ENCODE results near the gene CS.
A peak's percentile ranks its signal among the peaks of the same experiment; 100 is the strongest.

Gene CS

DNA sequence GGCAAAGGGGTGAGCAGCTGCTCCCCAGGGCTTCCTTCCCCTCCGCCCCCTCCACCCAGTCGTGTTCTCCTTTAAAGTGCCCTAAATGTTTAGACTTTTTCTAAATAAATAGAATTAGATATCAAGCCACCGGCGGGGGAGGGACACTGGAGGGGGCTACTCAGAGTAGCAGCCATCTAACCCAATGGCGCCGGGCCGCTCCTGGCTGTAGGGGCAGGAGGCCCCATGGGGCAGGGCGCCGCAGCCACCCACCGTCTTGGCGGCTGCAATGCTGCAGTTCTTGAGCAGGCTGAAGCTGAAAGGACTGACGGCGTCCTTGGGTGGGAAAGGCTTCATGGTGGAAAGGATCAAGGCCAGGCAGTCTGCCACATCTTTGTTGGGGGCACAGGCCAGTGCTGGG lies 57.1 kb downstream of the CS start:
- no peak for DNase-seq

- DNase-seq: no peak
Measured at GRCh38 chr12:56241424-56242303, 58.5 kb downstream of the CS start.

DNA sequence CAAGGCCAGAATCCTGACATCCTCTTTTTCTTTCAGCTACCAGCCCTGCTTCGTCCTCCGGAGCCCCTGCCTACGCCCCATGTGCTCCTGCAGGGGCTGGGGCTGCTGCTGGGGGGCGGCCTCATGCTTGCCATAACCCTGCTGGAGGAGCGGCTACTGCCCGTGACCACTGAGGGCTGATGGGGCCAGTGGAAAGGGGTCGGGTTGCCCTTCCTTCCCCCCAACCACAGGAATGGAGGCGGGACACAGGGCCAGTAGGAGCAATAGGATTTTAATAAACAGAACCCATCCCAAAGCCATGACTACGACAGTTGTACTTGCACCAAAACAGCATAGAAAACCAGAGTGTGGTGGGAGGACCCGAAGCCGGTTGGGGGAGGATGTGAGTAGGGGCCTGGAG lies 62.6 kb downstream of the CS start:
- no peak for DNase-seq

DNA sequence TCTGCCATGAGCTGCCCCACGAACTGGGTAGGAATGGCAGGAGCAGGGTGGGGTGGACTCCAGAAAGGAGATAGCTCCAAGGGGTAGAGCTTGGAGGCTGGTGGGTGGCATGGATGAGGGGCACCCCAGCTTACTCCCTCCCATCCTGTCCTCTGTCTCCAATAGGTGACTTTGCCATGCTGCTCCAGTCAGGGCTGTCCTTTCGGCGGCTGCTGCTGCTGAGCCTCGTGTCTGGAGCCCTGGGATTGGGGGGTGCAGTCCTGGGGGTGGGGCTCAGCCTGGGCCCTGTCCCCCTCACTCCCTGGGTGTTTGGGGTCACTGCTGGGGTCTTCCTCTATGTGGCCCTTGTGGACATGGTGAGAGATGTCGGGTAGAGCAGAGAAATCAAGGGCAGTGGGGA lies 63.1 kb downstream of the CS start:
- DNase-seq: no peak

DNA sequence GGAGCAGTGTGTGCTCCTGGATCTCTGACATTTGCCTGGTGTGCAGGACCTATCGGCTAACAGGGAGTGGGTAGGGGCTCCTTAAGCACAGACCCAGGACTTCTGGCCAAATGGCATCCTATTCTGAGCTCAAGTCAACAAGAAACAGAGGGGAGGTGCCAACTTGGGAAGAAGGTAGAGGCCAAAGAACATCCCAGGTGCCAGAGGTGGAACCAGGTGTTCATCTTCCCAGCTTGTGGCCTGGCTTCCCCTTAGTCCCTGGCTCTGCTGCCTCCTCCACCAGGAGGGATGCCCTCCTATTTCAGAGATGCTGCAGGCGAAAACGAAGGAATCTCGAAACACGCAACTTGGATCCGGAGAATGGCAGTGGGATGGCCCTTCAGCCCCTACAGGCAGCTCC lies 64.0 kb downstream of the CS start:
- DNase-seq: no peak

DNA sequence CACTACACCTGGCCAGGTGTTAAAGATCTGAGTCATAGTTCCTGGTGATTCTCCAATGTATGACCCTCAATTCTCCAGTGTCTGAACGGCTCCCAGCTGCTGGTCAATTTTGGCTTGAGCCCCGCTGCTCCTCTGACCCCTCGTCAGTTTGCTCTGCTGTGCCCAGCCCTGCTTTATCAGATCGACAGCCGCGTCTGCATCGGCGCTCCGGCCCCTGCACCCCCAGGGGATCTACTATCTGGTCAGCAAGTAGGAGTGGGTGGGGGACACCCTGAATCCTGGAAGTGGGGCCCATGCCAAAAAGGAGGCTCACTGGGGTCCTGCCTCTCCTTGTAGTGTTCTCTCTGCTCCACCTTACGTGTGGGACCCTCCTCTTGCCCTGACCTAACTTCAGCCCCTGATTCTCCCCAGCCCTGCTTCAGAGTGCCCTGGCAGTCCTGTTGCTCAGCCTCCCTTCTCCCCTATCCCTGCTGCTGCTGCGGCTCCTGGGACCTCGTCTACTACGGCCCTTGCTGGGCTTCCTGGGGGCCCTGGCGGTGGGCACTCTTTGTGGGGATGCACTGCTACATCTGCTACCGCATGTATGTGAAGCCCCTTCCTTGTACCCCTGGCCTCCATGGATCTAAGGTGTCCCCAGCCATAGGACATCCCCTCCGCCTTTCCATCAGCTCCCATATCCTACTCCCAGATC lies 65.2 kb downstream of the CS start:
- DNase-seq: no peak

GRCh38 chr12:56231184-56231582 lies 68.9 kb downstream of the CS start:
- DNase-seq: no peak

- DNase-seq: no peak
Measured at GRCh38 chr12:56230432-56231183, 69.5 kb downstream of the CS start.

DNA sequence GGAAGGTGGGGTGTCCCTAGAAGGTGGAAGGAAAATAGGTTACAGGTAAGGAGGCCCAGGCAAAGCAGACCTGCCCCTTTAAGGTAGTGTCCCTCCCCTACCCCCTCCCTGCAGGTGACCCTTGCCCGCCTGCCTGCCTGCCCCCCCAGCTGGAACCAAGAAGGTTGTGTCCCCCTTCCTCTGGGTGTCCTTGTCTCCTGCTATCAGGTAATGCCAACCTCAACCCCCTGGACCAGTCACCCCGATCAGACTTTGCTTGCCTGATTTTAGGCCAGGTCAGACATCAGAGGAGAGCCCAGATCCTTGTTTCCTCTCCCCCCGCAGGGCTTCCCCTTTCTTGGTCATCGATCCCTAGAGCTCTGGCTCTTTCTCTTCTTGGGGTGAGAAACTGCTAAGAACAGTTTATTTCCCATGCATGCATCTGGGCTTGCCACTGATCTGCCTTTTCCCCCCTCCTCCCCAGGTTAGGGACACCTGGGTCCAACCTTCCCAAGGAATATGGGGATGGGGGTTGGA lies 70.2 kb downstream of the CS start, which contains the start of gene SLC39A5:
Gene SLC39A5 (plus strand): TSS at position 136 of the 516 bp plus-strand sequence. CDS start 1,224 bp downstream, outside the sequence.
- DNase-seq: no peak

DNA sequence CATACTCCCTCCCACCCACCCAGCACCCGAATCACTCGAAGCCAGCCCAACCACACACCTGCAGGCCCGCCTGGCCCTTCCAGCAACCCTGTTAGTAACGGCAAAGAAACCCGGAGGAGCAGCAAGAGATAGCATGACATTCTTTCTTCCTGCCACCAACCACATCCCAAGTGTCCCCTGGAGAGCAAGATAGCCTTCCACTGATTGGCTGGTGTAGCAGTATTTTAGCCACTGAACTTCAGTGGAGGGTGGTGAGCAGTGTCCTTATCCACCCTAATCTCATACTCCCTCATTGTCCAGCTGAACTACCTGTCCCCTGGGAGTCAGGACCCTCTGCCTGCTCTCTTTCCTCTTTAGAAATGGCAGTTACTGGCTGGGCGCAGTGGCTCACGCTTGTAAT lies 71.0 kb downstream of the CS start:
- DNase-seq: no peak

DNA sequence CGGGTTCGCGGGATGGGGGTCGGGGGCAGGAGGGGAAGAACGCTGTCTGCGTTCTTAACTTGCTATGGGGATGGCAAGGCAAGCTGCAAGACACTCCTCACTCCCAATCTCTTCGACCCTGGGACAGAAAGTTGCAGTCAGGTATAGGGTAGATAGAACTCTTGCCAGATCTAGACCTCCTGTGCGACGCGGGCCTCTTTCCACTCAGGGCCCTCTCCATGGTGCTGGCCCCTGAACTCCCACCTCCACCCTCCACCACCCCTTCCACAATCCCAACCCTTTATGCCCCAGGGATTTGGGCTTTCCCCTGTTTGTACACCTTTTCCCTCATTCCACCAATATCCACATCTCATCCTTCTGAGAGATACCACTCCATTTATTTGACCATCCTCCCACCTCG lies 75.2 kb downstream of the CS start:
- DNase-seq: no peak

GRCh38 chr12:56224102-56224701 lies 75.9 kb downstream of the CS start, which contains the start of gene NABP2:
Gene NABP2 (plus strand): TSS chr12:56224342. CDS start chr12:56224857, 515 bp downstream.
- DNase-seq: peak; percentile 90

DNA sequence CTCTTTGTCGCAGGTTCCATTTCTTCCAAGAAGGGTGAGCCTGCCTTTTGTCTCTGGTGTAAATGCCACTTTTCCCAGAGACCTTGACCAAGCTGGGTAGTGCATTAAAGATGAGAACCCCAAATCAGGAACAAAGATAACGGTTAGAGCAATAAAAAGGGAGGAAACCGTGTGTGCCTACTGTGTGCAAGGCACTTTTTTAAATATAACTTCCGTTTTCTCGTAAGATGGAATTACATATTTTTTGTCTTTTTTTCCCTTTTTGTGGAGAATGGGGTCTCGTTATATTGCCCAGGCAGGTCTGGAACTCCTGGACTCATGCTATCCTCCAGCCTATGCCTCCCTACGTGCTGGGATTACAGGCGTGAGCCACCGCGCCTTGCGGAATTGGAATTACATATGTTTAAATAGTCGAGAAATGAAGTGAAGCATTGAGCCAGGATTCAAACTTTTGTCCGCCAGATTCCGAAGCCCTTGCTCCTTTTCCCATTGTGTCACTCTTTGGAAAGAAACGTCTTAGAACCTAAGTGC lies 76.5 kb downstream of the CS start:
- no peak for DNase-seq

GRCh38 chr12:56222531-56222895 lies 77.6 kb downstream of the CS start:
- DNase-seq: no peak

- peak; percentile 87 for DNase-seq
Measured at GRCh38 chr12:56221757-56222530, 78.2 kb downstream of the CS start, which contains the start of gene RNF41. Gene RNF41 (minus strand): TSS chr12:56221922. CDS start chr12:56214047, 7,875 bp downstream.

Measured in NCI-H1105 treated with DMSO at 0.1 percent for 48 hours (cell line).